Naive thymus-derived CD4-positive, alpha-beta T cell (primary cell): ENCODE results near the gene TRIM10. TPM values are rescaled to one million over a fixed set of nuclear protein-coding genes. Genes with fewer than 3 reads are reported as not detected.
A peak's percentile ranks its signal among the peaks of the same experiment; 100 is the strongest.

Experiments
- ATAC-seq: fragments of 150-1000 bp; cut with Tn5 transposase; 2 replicates; pipeline ENCODE4 v1.10.0; 2021; ENCODE audit warnings: mild to moderate bottlenecking, moderate library complexity
- CTCF ChIA-PET: fragments of 350-600 bp; sonication (Branson Sonifier 250); formaldehyde crosslinking; loops from one replicate; lab custom pipeline; 2021; ENCODE audit warnings: antibody characterized with exemption; lab: Charles Lee
- POLR2A ChIA-PET: fragments of 350-600 bp; sonication (Branson Sonifier 250); formaldehyde crosslinking; loops from one replicate; lab custom pipeline; 2021; ENCODE audit warnings: antibody characterized with exemption, inconsistent platforms; lab: Charles Lee
- DNase-seq, 9 donors: peaks; one replicate each; pipeline versions ENCODE4 v3.0.0 to v3.0.0-alpha.2; 2020 to 2022; ENCODE audit warnings: mixed read lengths in 1 of 9
- H3K27ac ChIP-seq: one replicate; pipeline ENCODE4 v1.7.0; 2013; ENCODE audit warnings: mild to moderate bottlenecking, low read depth, low read length, moderate library complexity
- H3K27me3 ChIP-seq, 2 donors: one replicate each; pipeline ENCODE4 v1.7.0; 2013; ENCODE audit warnings: low read length in 2 of 2, mild to moderate bottlenecking in 2 of 2, moderate library complexity in 2 of 2; ENCODE audit not compliant: control insufficient read depth in 2 of 2, insufficient read depth in 2 of 2
- H3K36me3 ChIP-seq, 3 experiments: 1 replicate in 2 of 3; 2 replicates in 1 of 3; pipeline ENCODE4 v1.7.0; 2013; ENCODE audit warnings: low read length in 3 of 3, mild to moderate bottlenecking in 3 of 3, moderate library complexity in 1 of 3; ENCODE audit not compliant: insufficient read depth in 3 of 3, control insufficient read depth in 2 of 3
- H3K4me1 ChIP-seq, 2 donors: one replicate each; pipeline ENCODE4 v1.7.0; 2013; ENCODE audit warnings: low read length in 2 of 2, mild to moderate bottlenecking in 2 of 2, moderate library complexity in 1 of 2; ENCODE audit not compliant: control insufficient read depth in 2 of 2, insufficient read depth in 2 of 2
- H3K4me3 ChIP-seq: 2 replicates; pipeline ENCODE4 v1.7.0; 2013; ENCODE audit warnings: mild to moderate bottlenecking, low read length
- H3K9me3 ChIP-seq, 3 experiments: 1 replicate in 2 of 3; 2 replicates in 1 of 3; pipeline ENCODE4 v1.7.0; 2013; ENCODE audit warnings: low read length in 3 of 3; ENCODE audit not compliant: control insufficient read depth in 2 of 3
- H3K27ac Mint-ChIP-seq, 9 donors: one replicate each; pipeline ENCODE4 v1.8.0; 2020 to 2022; ENCODE audit warnings: mixed read lengths in 9 of 9, mild to moderate bottlenecking in 8 of 9, moderate library complexity in 5 of 9, inconsistent platforms in 2 of 9
- H3K27me3 Mint-ChIP-seq, 5 donors: one replicate each; pipeline ENCODE4 v1.8.0; 2021 to 2022; ENCODE audit warnings: mixed read lengths in 5 of 5, mild to moderate bottlenecking in 1 of 5
- H3K36me3 Mint-ChIP-seq, 5 donors: one replicate each; pipeline ENCODE4 v1.8.0; 2020 to 2022; ENCODE audit warnings: mixed read lengths in 5 of 5, mild to moderate bottlenecking in 3 of 5, inconsistent platforms in 1 of 5
- H3K4me1 Mint-ChIP-seq, 7 donors: one replicate each; pipeline ENCODE4 v1.8.0; 2020 to 2022; ENCODE audit warnings: mixed read lengths in 7 of 7, mild to moderate bottlenecking in 3 of 7, inconsistent platforms in 1 of 7
- H3K4me3 Mint-ChIP-seq, 10 donors: one replicate each; pipeline ENCODE4 v1.8.0; 2020 to 2022; ENCODE audit warnings: mild to moderate bottlenecking in 10 of 10, mixed read lengths in 10 of 10, moderate library complexity in 6 of 10, inconsistent platforms in 2 of 10
- H3K9me3 Mint-ChIP-seq, 11 donors: one replicate each; pipeline ENCODE4 v1.8.0; 2020 to 2022; ENCODE audit warnings: mixed read lengths in 11 of 11, mild to moderate bottlenecking in 4 of 11, inconsistent platforms in 1 of 11, moderate library complexity in 1 of 11
- intact Hi-C, 2 donors: fragments of 100-400 bp; cut with micrococcal nuclease; formaldehyde crosslinking; loops; one replicate each; pipeline ENCODE4 v1.15.1; 2023
- polyA plus RNA-seq, 2 donors: library from polyadenylated mRNA; unstranded; fragments of 300-500 nt; fragmentation: Illumina TruSeq; gene quantifications; one replicate each; pipeline ENCODE4 v1.2.3, GENCODE V29; 2021
- total RNA-seq, 6 experiments: library from RNA in 5 of 6; stranded (reverse) in 5 of 6; gene quantifications; 1 replicate in 5 of 6; 2 replicates in 1 of 6; pipeline ENCODE4 v1.2.3 and lab custom pipeline; 2021 to 2026

TRIM10 gene
- total and polyA plus RNA-seq, 7 experiments from 2014 or later = 0.12 TPM; not detected in 6

- Mint-ChIP-seq H3K36me3 (no peaks in the 10 kb centered on the region), H3K4me1 (peaks cover 0 to 17% (median 0%) of the 10 kb centered on the region in 7 donors), H3K9me3 (no peaks in the 10 kb centered on the region), H3K27me3 (peaks cover 47 to 77% (median 67%) of the 10 kb centered on the region in 5 donors), H3K27ac (no peak overlapping the region), H3K4me3 (no peak overlapping the region)
- POLR2A ChIA-PET = no interaction called here
- CTCF ChIA-PET = interaction anchor here (1.0 kb wide), 1 partner anchor 19 kb away, joined by 3 read pairs; no protein-coding TSS in a partner anchor
- ATAC-seq = no peak
- Histone ChIP-seq H3K4me3 (no peak overlapping the region), H3K9me3 (no peaks in the 10 kb centered on the region), H3K36me3 (no peaks in the 10 kb centered on the region), H3K4me1 (no peaks in the 10 kb centered on the region), H3K27me3 (peaks cover 0 to 5% of the 10 kb centered on the region in 2 donors), H3K27ac (no peak overlapping the region)
- intact Hi-C loops = no loop called here
- no peak for DNase-seq
Observed at GRCh38 chr6:30112402-30112994, 48.5 kb downstream of the TRIM10 start.

- H3K27ac ChIP-seq = no peak overlapping the region
- H3K4me1 ChIP-seq = no peaks in the 10 kb centered on the region
- H3K36me3 ChIP-seq = no peaks in the 10 kb centered on the region
- H3K27me3 ChIP-seq = peaks cover 0 to 5% of the 10 kb centered on the region in 2 donors
- no peak overlapping the region for H3K4me3 Mint-ChIP-seq
- ATAC-seq (no peak), DNase-seq (no peak)
- H3K36me3 Mint-ChIP-seq = no peaks in the 10 kb centered on the region
- H3K4me1 Mint-ChIP-seq = peaks cover 0 to 18% (median 0%) of the 10 kb centered on the region in 7 donors
- H3K9me3 ChIP-seq = no peaks in the 10 kb centered on the region
- no peaks in the 10 kb centered on the region for H3K9me3 Mint-ChIP-seq
- CTCF ChIA-PET = no interaction called here
- POLR2A ChIA-PET = no interaction called here
- peaks cover 49 to 79% (median 69%) of the 10 kb centered on the region in 5 donors for H3K27me3 Mint-ChIP-seq
- H3K4me3 ChIP-seq = no peak overlapping the region
- intact Hi-C loops = no loop called here
- H3K27ac Mint-ChIP-seq = no peak overlapping the region
Observed at GRCh38 chr6:30111266-30111856, 49.6 kb downstream of the TRIM10 start.

- H3K27ac ChIP-seq = no peak overlapping the region
- ATAC-seq = no peak
- H3K4me3 ChIP-seq = no peak overlapping the region
- H3K27me3 ChIP-seq = peaks cover 5 to 6% of the 10 kb centered on the region in 2 donors
- intact Hi-C loops = loop anchor here (5.0 kb wide), 2 partner anchors 108 to 223 kb away; partner anchors contain the start of genes TRIM26 (in 1 of the 2) and TRIM39 (in 1 of the 2)
- no peak overlapping the region for H3K27ac Mint-ChIP-seq
- no peaks in the 10 kb centered on the region for H3K9me3 ChIP-seq
- H3K4me1 Mint-ChIP-seq = peaks cover 29 to 42% (median 34%) of the 10 kb centered on the region in 7 donors
- no peaks in the 10 kb centered on the region for H3K36me3 Mint-ChIP-seq
- no peaks in the 10 kb centered on the region for H3K36me3 ChIP-seq
- peaks cover 27 to 65% (median 36%) of the 10 kb centered on the region in 5 donors for H3K27me3 Mint-ChIP-seq
- peak overlapping the region in 3 of 10 donors; percentile 1 to 23 (median 11) for H3K4me3 Mint-ChIP-seq
- H3K9me3 Mint-ChIP-seq = no peaks in the 10 kb centered on the region
- no peak for DNase-seq
- H3K4me1 ChIP-seq = peaks cover 24 to 25% of the 10 kb centered on the region in 2 donors
- ChIA-PET POLR2A (interaction anchor here (1.6 to 5.9 kb wide), 3 partner anchors 26 to 44 kb away, joined by 5 to 36 read pairs (median 29); partner anchors contain the start of genes POLR1H and PPP1R11), CTCF (interaction anchor here (0.6 to 6.7 kb wide), 6 partner anchors 11 to 451 kb away, joined by 3 to 170 read pairs (median 8); partner anchors contain the start of gene TRIM40)
Observed at GRCh38 chr6:30104661-30105060, 56.4 kb downstream of the TRIM10 start.

GRCh38 chr6:30103872-30104179 lies 57.2 kb downstream of the TRIM10 start:
- Mint-ChIP-seq H3K9me3 (no peaks in the 10 kb centered on the region), H3K27ac (peak overlapping the region in 4 of 9 donors; percentile 47 to 92 (median 86)), H3K4me1 (peaks cover 30 to 45% (median 38%) of the 10 kb centered on the region in 7 donors), H3K27me3 (peaks cover 29 to 69% (median 39%) of the 10 kb centered on the region in 5 donors), H3K4me3 (peak overlapping the region; percentile 86 to 95 (median 91)), H3K36me3 (no peaks in the 10 kb centered on the region)
- Histone ChIP-seq H3K4me3 (peak overlapping the region; percentile 68), H3K4me1 (peaks cover 24 to 25% of the 10 kb centered on the region in 2 donors), H3K27ac (peak overlapping the region; percentile 43), H3K27me3 (peaks cover 5 to 10% of the 10 kb centered on the region in 2 donors), H3K9me3 (no peaks in the 10 kb centered on the region), H3K36me3 (no peaks in the 10 kb centered on the region)
- ChIA-PET CTCF (interaction anchor here (0.7 to 6.7 kb wide), 9 partner anchors 10 to 64 kb away, joined by 3 to 170 read pairs (median 9); partner anchors contain the start of genes POLR1H and TRIM40), POLR2A (interaction anchor here (1.0 to 5.9 kb wide), 8 partner anchors 9 to 109 kb away, joined by 3 to 36 read pairs (median 6); partner anchors contain the start of genes POLR1H, PPP1R11 and TRIM26)
- ATAC-seq (no peak), DNase-seq (no peak)
- intact Hi-C loops = loop anchor here (1.0 to 5.0 kb wide), 10 partner anchors 27 to 293 kb away; partner anchors contain the start of genes POLR1H (in 1 of the 2), PPP1R11 (in 1 of the 2), TRIM26 (in 1 of the 2) and TRIM39 (in 1 of the 2)

GRCh38 chr6:30102970-30103871 lies 57.8 kb downstream of the TRIM10 start:
- H3K9me3 ChIP-seq = no peaks in the 10 kb centered on the region
- Mint-ChIP-seq H3K9me3 (peaks cover 0 to 1% (median 0%) of the 10 kb centered on the region in 11 donors), H3K27me3 (peaks cover 25 to 69% (median 34%) of the 10 kb centered on the region in 5 donors), H3K27ac (peak overlapping the region; percentile 48 to 92 (median 85)), H3K4me3 (peak overlapping the region; percentile 86 to 95 (median 91)), H3K36me3 (no peaks in the 10 kb centered on the region), H3K4me1 (peaks cover 36 to 51% (median 43%) of the 10 kb centered on the region in 7 donors)
- H3K4me1 ChIP-seq = peaks cover 24 to 30% of the 10 kb centered on the region in 2 donors
- H3K27ac ChIP-seq = peak overlapping the region; percentile 49
- H3K36me3 ChIP-seq = no peaks in the 10 kb centered on the region
- ChIA-PET POLR2A (interaction anchor here (1.0 to 5.9 kb wide), 8 partner anchors 9 to 110 kb away, joined by 3 to 36 read pairs (median 6); partner anchors contain the start of genes POLR1H, PPP1R11 and TRIM26), CTCF (interaction anchor here (0.6 to 6.7 kb wide), 12 partner anchors 9 to 1537 kb away, joined by 3 to 170 read pairs (median 6); partner anchors contain the start of genes POLR1H and TRIM40)
- DNase-seq = peak; percentile 61 to 87 (median 83)
- peak overlapping the region; percentile 68 for H3K4me3 ChIP-seq
- intact Hi-C loops = loop anchor here (1.0 to 5.0 kb wide), 12 partner anchors 28 to 294 kb away; partner anchors contain the start of genes TRIM26 (in 2 of the 2), POLR1H (in 1 of the 2), PPP1R11 (in 1 of the 2) and RPP21 (in 1 of the 2)
- H3K27me3 ChIP-seq = peaks cover 5 to 10% of the 10 kb centered on the region in 2 donors
- ATAC-seq = peak; percentile 92
